SK-N-MC (cell line): ENCODE measurements around the gene RNU5B-1.

Source experiments
- DNase-seq: peaks from one replicate; pipeline ENCODE4 v3.0.0-alpha.2; 2011; ENCODE audit warnings: low read depth, low spot score
- H3K27ac ChIP-seq: fragments of 200-600 bp; sonication (generic); 2 replicates; pipeline ENCODE4 v1.5.1; 2016; ENCODE audit warnings: mixed run types
- H3K36me3 ChIP-seq: fragments of 200-600 bp; sonication (generic); 2 replicates; pipeline ENCODE4 v1.6.1; 2017; ENCODE audit warnings: antibody characterized with exemption, low read length, mixed read lengths; ENCODE audit not compliant: insufficient read depth
- H3K4me3 ChIP-seq: fragments of 200-600 bp; sonication (generic); 2 replicates; pipeline ENCODE4 v1.5.1; 2016
- H3K9ac ChIP-seq: fragments of 200-600 bp; sonication (generic); 2 replicates; pipeline ENCODE4 v1.8.0; 2017; ENCODE audit warnings: mixed run types, mixed read lengths; ENCODE audit not compliant: insufficient read length
- H3K9me3 ChIP-seq: fragments of 200-600 bp; sonication (generic); 2 replicates; pipeline ENCODE4 v1.6.1; 2017; ENCODE audit warnings: low read depth, mild to moderate bottlenecking, antibody characterized with exemption, low read length, moderate library complexity, mixed read lengths
- EZH2 ChIP-seq: fragments of 200-600 bp; sonication (generic); IDR thresholded peaks from one replicate; pipeline ENCODE4 v1.6.1; 2017; ENCODE audit warnings: antibody characterized with exemption
- FOXP2 ChIP-seq: optimal IDR thresholded peaks from 2 replicates; pipeline ENCODE3; 2011; ENCODE audit warnings: mild to moderate bottlenecking, moderate library complexity; ENCODE audit not compliant: insufficient read depth; ENCODE audit errors: extremely low read length, control extremely low read depth
- POLR2AphosphoS5 ChIP-seq: IDR thresholded peaks from 2 replicates; pipeline ENCODE4 v1.6.1; 2012; ENCODE audit warnings: mild to moderate bottlenecking, low read depth, low read length, borderline replicate concordance

The RNU5B-1 gene

DNA sequence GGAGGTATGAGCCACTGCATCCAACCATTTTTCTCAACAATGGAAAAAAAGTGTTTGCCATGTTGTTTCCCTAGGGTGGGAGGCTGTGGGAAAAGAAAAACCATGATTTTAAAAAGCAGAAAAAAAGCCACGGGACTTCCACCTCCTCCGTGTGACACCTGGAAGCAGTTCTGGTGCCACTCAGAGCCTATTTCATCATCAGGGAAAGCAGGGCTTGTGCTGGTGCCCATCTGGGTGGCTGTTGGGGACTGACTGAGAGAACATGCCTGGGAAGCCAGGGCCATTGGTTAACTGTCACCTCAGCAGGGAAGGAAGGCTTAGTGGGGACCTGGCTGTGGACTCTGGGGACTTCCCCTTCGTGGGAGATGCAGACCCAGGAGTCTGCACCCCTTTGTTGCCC lies 7.3 kb downstream of the RNU5B-1 start:
- no peak for DNase-seq
- H3K27ac ChIP-seq, result no peak overlapping the region

DNA sequence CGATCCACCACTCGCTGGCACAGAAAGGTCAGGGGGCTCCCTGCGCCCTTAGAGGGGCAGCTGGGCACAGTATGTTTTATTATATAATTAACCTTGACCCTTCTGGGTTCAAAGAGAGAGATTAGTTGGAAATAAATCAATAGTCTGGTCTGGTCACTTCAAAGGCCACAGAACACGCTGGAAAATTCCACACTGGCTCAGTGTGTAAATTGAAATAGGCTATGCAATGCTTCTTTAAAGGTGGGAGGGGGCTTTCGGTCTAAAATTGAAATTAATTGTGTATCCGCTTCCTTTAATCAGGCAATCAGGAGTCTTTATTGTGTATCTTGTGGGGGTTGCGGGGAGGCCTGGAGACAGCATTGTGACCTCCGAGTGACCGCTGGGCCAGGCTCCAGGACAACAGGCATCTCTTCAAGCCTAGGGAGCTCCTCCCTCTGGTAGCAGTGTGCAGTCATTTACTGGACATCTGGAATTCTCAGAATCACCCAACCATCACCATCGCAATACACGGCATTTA lies 8.0 kb downstream of the RNU5B-1 start:
- Histone ChIP-seq H3K36me3 (no peaks in the 10 kb centered on the region), H3K9me3 (no peaks in the 10 kb centered on the region), H3K4me3 (no peak overlapping the region), H3K9ac (no peak overlapping the region), H3K27ac (no peak overlapping the region)
- no peak for DNase-seq
- TF ChIP-seq EZH2 (no peak), FOXP2 (no peak), POLR2AphosphoS5 (no peak)

More for the DNA sequence above, 7.3 kb downstream of the RNU5B-1 start:
- Histone ChIP-seq H3K36me3 (no peaks in the 10 kb centered on the region), H3K9me3 (no peaks in the 10 kb centered on the region), H3K9ac (no peak overlapping the region), H3K4me3 (no peak overlapping the region)
- TF ChIP-seq POLR2AphosphoS5 (no peak), EZH2 (no peak), FOXP2 (no peak)

DNA sequence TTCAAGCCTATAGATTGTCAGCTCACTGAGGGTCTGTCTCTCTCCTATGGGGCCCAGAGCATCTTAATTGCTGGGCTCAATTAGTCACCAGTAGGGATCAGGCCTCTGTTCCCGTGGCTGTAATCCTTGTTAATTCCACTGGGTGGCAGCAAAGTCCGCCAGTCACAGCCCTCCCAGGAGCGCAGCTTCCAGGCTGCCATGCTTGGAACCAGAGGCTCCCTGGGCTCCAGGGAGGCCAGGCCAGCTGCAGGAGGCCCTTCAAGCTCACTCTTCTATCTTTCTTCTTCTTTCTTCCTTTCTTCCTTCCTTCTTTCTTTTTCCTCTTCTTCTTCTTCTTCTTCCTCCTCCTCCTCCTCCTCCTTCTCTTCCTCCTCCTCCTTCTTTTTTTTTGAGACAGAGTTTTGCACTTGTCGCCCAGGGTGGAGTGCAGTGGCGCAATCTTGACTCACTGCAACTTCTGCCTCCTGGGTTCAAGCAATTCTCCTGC lies 14.4 kb downstream of the RNU5B-1 start:
- DNase-seq, result no peak
- Histone ChIP-seq H3K4me3 (no peak overlapping the region), H3K27ac (no peak overlapping the region), H3K36me3 (no peaks in the 10 kb centered on the region), H3K9me3 (no peaks in the 10 kb centered on the region), H3K9ac (no peak overlapping the region)
- TF ChIP-seq EZH2 (no peak), POLR2AphosphoS5 (no peak), FOXP2 (no peak)

DNA sequence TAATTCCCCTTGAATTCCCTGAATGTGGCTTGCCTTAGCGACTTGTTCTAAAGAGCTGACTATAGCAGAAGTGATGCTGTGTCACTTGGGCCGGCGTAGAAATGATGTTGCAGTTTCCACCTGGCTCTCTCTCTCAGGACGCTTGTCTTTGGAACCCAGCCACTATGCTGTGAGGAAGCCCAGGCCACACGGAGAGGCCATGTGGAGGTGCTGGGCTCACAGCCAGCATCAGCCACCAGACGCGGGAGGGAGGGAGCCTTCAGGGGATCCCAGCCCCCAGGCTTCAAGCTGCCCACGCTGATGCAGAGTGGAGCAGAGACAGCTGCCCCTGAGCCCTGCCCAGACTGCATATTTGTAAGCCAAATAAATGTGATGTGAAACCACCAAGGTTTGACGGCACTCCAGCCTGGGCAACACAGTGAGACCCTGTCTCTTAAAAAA lies 18.6 kb downstream of the RNU5B-1 start:
- Histone ChIP-seq H3K36me3 (no peaks in the 10 kb centered on the region), H3K27ac (no peak overlapping the region), H3K9me3 (no peaks in the 10 kb centered on the region), H3K9ac (no peak overlapping the region), H3K4me3 (no peak overlapping the region)
- TF ChIP-seq POLR2AphosphoS5 (no peak), FOXP2 (no peak)
- no peak for DNase-seq

DNA sequence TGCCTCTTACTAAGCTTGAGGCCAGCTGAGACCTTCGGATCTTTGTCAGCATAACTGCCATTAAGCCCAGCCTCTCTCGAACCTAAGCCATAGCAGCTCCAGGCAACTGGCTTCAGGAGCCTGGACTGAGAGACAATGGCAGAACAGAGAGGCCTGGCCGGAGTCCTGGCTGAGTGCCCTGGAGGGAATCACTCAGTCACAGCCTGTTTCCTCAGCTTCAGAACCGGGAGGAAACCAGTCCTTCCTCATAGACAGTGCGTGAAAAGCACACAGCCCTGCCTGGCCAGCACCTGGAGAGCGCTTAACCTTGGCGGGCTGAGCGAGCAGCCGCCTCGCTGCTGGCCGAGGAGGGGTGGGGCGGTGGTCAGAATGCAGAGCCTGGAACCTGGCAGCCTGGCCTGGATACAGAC lies 21.6 kb downstream of the RNU5B-1 start:
- Histone ChIP-seq H3K27ac (no peak overlapping the region), H3K9ac (no peak overlapping the region), H3K4me3 (no peak overlapping the region), H3K36me3 (no peaks in the 10 kb centered on the region), H3K9me3 (no peaks in the 10 kb centered on the region)
- TF ChIP-seq FOXP2, result no peak
- TF ChIP-seq EZH2, result no peak
- TF ChIP-seq POLR2AphosphoS5, result no peak
- DNase-seq, result no peak

DNA sequence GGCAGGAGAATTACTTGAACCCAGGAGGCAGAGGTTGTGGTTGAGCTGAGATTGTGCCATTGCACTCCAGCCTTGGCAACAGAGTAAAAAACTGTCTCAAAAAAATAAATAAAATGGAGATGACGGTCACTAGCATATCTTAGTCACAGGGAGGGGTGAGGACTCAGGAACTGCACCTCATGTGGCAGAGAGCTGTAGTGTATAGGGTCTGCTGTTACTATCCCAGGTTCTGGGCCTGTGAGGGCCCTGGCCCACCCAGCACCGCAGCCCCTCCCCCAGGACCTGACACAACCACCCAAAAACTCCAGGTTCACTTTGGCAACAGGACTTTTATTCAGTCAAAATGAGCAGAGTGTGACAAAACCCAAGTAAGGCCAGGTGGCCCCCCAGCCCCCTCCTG lies 22.3 kb downstream of the RNU5B-1 start:
- no peaks in the 10 kb centered on the region for H3K9me3 ChIP-seq
- H3K4me3 ChIP-seq, result no peak overlapping the region
- TF ChIP-seq EZH2, result no peak
- TF ChIP-seq POLR2AphosphoS5, result no peak
- no peak for TF ChIP-seq FOXP2
- H3K27ac ChIP-seq, result no peak overlapping the region
- H3K9ac ChIP-seq, result no peak overlapping the region
- H3K36me3 ChIP-seq, result no peaks in the 10 kb centered on the region
- DNase-seq, result no peak

DNA sequence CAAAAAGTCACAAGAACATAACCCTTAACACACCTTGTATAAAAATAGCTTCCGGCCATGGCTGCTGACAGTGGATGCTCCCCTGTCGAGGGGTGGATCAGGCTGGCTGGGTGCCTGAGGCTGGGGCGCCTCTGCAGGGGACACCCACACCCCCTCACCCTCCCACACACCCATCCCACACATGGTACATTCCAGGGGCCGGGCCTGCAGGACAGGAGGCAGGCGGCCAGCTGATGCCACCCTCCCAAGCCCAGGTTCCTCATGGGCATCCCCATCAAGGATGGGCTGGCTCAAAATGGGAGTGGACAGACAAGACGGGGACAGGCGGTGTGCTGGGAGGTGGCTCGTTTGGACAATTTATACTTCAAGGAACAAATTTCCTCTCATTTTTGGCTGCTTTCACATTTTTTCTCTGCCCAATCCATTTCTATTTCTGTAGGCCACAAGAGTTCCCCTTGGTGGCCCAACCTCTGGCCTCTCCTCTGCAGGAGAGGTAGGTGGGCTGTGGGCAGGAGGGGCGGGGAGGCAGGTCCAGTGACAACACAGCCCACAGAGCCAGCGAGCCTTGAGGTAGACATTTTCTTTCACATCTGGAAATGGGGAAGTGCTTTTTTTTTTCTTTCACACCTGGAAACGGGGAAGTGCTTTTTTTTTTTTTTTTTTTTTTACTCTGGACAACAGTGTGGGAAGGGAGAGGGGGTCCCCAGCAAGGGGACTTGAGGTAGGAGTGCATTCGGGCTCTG lies 23.3 kb downstream of the RNU5B-1 start:
- DNase-seq, result no peak
- H3K9ac ChIP-seq, result no peak overlapping the region
- no peaks in the 10 kb centered on the region for H3K9me3 ChIP-seq
- no peaks in the 10 kb centered on the region for H3K36me3 ChIP-seq
- H3K27ac ChIP-seq, result no peak overlapping the region
- H3K4me3 ChIP-seq, result no peak overlapping the region
- TF ChIP-seq FOXP2 (no peak), EZH2 (no peak), POLR2AphosphoS5 (no peak)

DNA sequence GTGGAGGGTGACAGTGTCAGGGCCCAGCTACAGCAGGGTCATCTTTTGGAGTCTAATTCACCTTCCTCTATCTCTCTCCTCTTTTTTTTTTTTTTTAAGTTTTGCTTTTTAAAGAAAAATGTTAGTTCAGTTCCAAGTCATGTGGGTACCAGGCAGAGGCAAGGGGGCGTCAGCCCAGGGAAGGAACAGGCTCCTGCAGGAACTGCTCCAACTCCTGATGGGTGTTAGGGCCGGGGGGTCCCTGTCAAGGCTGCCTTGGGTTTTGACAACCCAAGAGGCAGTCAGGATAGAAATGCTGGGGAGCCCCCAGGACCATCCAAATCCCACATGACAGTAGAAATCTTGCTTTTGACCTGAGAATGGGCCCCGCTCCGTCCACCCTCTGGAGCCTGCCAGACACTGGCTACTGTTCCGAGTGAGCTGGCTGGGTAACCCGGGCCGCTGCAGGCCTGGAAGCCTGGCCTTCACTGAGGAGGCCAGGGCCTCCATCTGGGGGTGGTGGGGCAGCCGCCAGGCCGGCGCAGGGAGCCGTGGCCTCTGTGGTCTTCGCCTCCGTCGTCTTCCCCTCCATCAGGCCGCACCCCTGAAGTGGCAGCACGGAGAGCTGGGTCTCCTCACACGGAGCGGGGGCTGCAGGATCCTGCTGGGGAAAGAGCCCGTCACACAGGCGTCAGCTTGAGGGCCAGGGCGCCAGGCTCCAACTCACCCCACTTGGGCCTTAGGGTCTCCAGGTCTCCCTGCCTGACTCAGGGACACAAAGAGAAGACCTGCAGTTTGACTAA lies 24.2 kb downstream of the RNU5B-1 start:
- TF ChIP-seq FOXP2 (no peak), POLR2AphosphoS5 (no peak), EZH2 (no peak)
- no peak overlapping the region for H3K4me3 ChIP-seq
- no peaks in the 10 kb centered on the region for H3K36me3 ChIP-seq
- H3K9ac ChIP-seq, result no peak overlapping the region
- DNase-seq, result no peak
- no peaks in the 10 kb centered on the region for H3K9me3 ChIP-seq
- no peak overlapping the region for H3K27ac ChIP-seq
